C4-2B (cell line): ENCODE measurements around the gene ITPR1.
"Not testable (repeated sequence)": the region's sequence is repeated elsewhere in the genome, so short reads cannot be mapped to it uniquely, and the experiment has no call there.

ENCODE experiments used
- ZFX ChIP-seq: fragments of 450-650 bp; IDR thresholded peaks from 2 replicates; pipeline ENCODE4 v1.6.1; 2017
- TF ChIP-seq, protein P1 (sequence below): fragments of 450-650 bp; conservative IDR thresholded peaks from 2 replicates; pipeline ENCODE4 v1.5.1; 2017; ENCODE audit warnings: mild to moderate bottlenecking

DNA sequence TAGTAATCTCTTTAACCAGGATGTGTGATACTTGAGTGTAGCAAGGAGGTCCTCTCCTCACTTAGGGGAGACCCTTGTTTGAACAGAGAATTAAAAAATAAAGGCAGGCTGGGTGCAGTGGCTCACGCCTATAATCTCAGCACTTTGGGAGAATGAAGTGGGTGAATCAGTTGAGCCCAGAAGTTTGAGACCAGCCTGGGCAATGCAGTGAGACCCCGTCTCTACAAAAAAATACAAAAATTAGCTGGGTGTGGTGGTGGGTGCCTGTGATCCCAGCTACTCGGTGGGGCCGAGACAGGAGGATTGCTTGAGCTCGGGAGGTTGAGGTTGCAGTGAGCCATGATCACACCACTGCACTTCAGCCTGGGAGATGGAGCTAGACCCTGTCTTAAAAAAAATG is 105.1 kb downstream of the ITPR1 start:
- TF ChIP-seq, protein P1, sequence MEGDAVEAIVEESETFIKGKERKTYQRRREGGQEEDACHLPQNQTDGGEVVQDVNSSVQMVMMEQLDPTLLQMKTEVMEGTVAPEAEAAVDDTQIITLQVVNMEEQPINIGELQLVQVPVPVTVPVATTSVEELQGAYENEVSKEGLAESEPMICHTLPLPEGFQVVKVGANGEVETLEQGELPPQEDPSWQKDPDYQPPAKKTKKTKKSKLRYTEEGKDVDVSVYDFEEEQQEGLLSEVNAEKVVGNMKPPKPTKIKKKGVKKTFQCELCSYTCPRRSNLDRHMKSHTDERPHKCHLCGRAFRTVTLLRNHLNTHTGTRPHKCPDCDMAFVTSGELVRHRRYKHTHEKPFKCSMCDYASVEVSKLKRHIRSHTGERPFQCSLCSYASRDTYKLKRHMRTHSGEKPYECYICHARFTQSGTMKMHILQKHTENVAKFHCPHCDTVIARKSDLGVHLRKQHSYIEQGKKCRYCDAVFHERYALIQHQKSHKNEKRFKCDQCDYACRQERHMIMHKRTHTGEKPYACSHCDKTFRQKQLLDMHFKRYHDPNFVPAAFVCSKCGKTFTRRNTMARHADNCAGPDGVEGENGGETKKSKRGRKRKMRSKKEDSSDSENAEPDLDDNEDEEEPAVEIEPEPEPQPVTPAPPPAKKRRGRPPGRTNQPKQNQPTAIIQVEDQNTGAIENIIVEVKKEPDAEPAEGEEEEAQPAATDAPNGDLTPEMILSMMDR, result not testable (repeated sequence)
- TF ChIP-seq ZFX, result not testable (repeated sequence)
